Cardiac atrium fibroblast (primary cell): Measurements from ENCODE around the gene CCL2. TPM values are rescaled to one million over a fixed set of nuclear protein-coding genes. Genes with fewer than 3 reads are reported as not detected.

Source experiments
- total RNA-seq: library from RNA; depleted of rRNA; stranded (reverse); fragments of >200 nt; gene quantifications from 2 replicates; pipeline ENCODE4 v1.2.3, GENCODE V29; 2015

The CCL2 gene
- 212 and 757 TPM in 2 replicates for total RNA-seq

DNA sequence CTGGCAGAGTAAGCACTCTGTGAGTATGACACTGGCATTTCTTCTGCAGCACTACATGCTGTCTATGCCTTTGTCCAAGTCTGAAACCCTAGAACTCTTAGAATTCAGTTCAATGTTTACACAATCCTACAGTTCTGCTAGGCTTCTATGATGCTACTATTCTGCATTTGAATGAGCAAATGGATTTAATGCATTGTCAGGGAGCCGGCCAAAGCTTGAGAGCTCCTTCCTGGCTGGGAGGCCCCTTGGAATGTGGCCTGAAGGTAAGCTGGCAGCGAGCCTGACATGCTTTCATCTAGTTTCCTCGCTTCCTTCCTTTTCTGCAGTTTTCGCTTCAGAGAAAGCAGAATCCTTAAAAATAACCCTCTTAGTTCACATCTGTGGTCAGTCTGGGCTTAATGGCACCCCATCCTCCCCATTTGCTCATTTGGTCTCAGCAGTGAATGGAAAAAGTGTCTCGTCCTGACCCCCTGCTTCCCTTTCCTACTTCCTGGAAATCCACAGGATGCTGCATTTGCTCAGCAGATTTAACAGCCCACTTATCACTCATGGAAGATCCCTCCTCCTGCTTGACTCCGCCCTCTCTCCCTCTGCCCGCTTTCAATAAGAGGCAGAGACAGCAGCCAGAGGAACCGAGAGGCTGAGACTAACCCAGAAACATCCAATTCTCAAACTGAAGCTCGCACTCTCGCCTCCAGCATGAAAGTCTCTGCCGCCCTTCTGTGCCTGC is at the start of gene CCL2:
Gene CCL2, plus strand, starts transcription at position 635 of the 730 bp plus-strand sequence. Its CDS starts 65 bp downstream, at position 700.

DNA sequence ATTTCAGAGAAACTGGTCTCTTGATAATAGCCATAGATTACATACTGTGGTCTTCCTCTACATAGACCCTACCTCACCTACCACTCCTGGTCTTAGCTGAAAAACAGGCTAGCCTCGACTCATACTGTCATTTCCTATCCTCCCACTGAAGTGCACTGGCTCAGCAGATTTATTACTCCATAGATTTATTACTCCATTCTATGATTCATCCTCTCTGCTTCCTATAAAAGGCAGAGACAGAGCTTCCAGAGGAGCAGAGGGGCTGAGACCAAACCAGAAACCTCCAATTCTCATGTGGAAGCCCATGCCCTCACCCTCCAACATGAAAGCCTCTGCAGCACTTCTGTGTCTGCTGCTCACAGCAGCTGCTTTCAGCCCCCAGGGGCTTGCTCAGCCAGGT is 14.9 kb downstream of the CCL2 start, which contains the start of gene CCL7:
Gene CCL7, plus strand, starts transcription at position 253 of the 400 bp plus-strand sequence. Its CDS starts 70 bp downstream, at position 323.

DNA sequence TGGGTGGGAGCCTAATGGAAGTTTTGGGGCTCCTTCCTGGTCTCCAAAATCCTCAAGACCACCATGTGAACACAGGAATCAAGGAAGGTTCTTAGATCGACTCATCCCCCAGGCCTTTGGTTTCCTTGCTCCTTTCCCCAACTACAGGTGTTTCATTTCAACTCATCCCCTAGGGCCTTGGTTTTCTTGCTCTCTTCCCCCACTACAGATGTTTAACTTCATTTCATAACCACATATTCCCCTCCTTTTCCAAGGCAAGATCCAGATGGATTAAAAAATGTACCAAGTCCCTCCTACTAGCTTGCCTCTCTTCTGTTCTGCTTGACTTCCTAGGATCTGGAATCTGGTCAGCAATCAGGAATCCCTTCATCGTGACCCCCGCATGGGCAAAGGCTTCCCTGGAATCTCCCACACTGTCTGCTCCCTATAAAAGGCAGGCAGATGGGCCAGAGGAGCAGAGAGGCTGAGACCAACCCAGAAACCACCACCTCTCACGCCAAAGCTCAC is 30.3 kb downstream of the CCL2 start, which contains the start of gene CCL11:
Gene CCL11, plus strand, starts transcription at position 457 of the 507 bp plus-strand sequence. CDS start 67 bp downstream, outside the sequence.

Other genes with a start within 250 kb of the CCL2 start
- 1.1 and 3.4 TPM in 2 replicates for gene CCL7, start 14.9 kb downstream of the CCL2 start, total RNA-seq
- gene CCL11, start 30.5 kb downstream of the CCL2 start, total RNA-seq = 0.18 and 2.4 TPM in 2 replicates
- 0.16 TPM in 1 of 2 replicates, not detected in the other for gene CCL8, start 64.2 kb downstream of the CCL2 start, total RNA-seq
- gene CCL13, start 101.2 kb downstream of the CCL2 start, total RNA-seq = not detected in 2 replicates
- not detected in 2 replicates for gene CCL1, start 107.9 kb downstream of the CCL2 start, total RNA-seq